Measurements from ENCODE around the gene DAGLB. TPM values are rescaled to one million over a fixed set of nuclear protein-coding genes. Genes with fewer than 3 reads are reported as not detected.

Gene DAGLB
- total and polyA plus RNA-seq, 2 of the 8 experiments (the other 6 are each of a cell fraction or from before 2014, with no cell fraction given): 27.0 to 39.6 TPM

DNA sequence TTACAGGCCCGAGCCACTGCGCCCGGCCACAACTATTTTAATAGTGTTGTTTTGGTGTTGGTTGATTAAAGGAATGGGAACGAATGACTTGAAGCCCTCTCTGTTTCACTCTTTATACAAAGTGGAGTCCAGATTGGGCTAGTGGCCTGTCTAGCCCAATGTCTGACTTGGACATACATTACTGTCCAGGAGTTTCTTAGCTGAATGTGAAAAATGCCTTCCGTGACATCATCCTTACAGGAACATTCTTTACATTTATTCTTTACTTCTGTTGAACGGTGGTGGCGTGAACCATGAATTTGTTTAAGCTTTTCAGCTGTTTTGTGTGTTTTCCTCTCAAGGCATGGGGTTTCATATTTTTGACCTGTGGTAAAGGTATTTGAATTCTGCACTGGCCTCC lies 67.9 kb downstream of the DAGLB start (continued):
- TF ChIP-seq, protein P1, sequence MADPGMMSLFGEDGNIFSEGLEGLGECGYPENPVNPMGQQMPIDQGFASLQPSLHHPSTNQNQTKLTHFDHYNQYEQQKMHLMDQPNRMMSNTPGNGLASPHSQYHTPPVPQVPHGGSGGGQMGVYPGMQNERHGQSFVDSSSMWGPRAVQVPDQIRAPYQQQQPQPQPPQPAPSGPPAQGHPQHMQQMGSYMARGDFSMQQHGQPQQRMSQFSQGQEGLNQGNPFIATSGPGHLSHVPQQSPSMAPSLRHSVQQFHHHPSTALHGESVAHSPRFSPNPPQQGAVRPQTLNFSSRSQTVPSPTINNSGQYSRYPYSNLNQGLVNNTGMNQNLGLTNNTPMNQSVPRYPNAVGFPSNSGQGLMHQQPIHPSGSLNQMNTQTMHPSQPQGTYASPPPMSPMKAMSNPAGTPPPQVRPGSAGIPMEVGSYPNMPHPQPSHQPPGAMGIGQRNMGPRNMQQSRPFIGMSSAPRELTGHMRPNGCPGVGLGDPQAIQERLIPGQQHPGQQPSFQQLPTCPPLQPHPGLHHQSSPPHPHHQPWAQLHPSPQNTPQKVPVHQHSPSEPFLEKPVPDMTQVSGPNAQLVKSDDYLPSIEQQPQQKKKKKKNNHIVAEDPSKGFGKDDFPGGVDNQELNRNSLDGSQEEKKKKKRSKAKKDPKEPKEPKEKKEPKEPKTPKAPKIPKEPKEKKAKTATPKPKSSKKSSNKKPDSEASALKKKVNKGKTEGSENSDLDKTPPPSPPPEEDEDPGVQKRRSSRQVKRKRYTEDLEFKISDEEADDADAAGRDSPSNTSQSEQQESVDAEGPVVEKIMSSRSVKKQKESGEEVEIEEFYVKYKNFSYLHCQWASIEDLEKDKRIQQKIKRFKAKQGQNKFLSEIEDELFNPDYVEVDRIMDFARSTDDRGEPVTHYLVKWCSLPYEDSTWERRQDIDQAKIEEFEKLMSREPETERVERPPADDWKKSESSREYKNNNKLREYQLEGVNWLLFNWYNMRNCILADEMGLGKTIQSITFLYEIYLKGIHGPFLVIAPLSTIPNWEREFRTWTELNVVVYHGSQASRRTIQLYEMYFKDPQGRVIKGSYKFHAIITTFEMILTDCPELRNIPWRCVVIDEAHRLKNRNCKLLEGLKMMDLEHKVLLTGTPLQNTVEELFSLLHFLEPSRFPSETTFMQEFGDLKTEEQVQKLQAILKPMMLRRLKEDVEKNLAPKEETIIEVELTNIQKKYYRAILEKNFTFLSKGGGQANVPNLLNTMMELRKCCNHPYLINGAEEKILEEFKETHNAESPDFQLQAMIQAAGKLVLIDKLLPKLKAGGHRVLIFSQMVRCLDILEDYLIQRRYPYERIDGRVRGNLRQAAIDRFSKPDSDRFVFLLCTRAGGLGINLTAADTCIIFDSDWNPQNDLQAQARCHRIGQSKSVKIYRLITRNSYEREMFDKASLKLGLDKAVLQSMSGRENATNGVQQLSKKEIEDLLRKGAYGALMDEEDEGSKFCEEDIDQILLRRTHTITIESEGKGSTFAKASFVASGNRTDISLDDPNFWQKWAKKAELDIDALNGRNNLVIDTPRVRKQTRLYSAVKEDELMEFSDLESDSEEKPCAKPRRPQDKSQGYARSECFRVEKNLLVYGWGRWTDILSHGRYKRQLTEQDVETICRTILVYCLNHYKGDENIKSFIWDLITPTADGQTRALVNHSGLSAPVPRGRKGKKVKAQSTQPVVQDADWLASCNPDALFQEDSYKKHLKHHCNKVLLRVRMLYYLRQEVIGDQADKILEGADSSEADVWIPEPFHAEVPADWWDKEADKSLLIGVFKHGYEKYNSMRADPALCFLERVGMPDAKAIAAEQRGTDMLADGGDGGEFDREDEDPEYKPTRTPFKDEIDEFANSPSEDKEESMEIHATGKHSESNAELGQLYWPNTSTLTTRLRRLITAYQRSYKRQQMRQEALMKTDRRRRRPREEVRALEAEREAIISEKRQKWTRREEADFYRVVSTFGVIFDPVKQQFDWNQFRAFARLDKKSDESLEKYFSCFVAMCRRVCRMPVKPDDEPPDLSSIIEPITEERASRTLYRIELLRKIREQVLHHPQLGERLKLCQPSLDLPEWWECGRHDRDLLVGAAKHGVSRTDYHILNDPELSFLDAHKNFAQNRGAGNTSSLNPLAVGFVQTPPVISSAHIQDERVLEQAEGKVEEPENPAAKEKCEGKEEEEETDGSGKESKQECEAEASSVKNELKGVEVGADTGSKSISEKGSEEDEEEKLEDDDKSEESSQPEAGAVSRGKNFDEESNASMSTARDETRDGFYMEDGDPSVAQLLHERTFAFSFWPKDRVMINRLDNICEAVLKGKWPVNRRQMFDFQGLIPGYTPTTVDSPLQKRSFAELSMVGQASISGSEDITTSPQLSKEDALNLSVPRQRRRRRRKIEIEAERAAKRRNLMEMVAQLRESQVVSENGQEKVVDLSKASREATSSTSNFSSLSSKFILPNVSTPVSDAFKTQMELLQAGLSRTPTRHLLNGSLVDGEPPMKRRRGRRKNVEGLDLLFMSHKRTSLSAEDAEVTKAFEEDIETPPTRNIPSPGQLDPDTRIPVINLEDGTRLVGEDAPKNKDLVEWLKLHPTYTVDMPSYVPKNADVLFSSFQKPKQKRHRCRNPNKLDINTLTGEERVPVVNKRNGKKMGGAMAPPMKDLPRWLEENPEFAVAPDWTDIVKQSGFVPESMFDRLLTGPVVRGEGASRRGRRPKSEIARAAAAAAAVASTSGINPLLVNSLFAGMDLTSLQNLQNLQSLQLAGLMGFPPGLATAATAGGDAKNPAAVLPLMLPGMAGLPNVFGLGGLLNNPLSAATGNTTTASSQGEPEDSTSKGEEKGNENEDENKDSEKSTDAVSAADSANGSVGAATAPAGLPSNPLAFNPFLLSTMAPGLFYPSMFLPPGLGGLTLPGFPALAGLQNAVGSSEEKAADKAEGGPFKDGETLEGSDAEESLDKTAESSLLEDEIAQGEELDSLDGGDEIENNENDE (IDR thresholded peaks at IDR 0.05; ENCODE audit: insufficient replicate concordance, low read length): no peak
- TF ChIP-seq EZH2 (IDR thresholded peaks at IDR 0.05; ENCODE audit: low read depth, low read length, severe bottlenecking) (no peak), NANOG (IDR thresholded peaks at IDR 0.05; ENCODE audit: insufficient read depth, low read depth, low read length, poor library complexity, severe bottlenecking) (no peak), BCL11A (IDR thresholded peaks at IDR 0.05; ENCODE audit: low read depth in 2 of 2, low read length in 2 of 2) (no peak)
- TF ChIP-seq, protein P2, sequence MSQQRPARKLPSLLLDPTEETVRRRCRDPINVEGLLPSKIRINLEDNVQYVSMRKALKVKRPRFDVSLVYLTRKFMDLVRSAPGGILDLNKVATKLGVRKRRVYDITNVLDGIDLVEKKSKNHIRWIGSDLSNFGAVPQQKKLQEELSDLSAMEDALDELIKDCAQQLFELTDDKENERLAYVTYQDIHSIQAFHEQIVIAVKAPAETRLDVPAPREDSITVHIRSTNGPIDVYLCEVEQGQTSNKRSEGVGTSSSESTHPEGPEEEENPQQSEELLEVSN (IDR thresholded peaks at IDR 0.05): no peak
